HG03095 (cell line): ENCODE data around the gene MAP2K5.
"Not testable (repeated sequence)": the region's sequence is repeated elsewhere in the genome, so short reads cannot be mapped to it uniquely, and the experiment has no call there.

Experiments
- ATAC-seq: cut with Tn5 transposase; IDR thresholded peaks from one replicate; pipeline ENCODE4 v1.9.1; 2021; ENCODE audit warnings: moderate library complexity; ENCODE audit not compliant: unreplicated experiment

Gene MAP2K5

GRCh38 chr15:67592245-67592644, 49.7 kb downstream of the MAP2K5 start:
- ATAC-seq = no peak

GRCh38 chr15:67593562-67593961, 51.1 kb downstream of the MAP2K5 start:
- ATAC-seq = no peak

GRCh38 chr15:67594770-67595169, 52.3 kb downstream of the MAP2K5 start:
- no peak for ATAC-seq

DNA sequence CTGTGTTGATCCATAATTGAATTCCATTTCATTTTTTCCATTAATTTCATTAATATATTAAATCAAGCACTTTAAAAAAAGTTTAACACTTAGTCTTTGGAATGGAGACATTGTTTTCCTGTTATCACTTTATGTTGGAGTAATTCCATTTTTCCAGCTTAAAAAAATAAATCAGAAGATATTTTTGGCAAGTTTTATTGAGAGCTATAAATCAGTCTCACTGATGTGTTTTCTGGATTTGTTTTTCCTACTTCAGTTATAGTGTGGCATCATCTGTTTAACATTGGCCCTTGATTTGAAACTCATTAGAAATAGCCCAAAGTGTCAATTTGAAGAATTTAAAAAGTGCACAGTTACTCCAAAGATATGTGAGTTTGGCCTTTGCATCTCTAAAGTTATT, 53.1 kb downstream of the MAP2K5 start:
- no peak for ATAC-seq

GRCh38 chr15:67601073-67601472, 58.6 kb downstream of the MAP2K5 start:
- no peak for ATAC-seq

DNA sequence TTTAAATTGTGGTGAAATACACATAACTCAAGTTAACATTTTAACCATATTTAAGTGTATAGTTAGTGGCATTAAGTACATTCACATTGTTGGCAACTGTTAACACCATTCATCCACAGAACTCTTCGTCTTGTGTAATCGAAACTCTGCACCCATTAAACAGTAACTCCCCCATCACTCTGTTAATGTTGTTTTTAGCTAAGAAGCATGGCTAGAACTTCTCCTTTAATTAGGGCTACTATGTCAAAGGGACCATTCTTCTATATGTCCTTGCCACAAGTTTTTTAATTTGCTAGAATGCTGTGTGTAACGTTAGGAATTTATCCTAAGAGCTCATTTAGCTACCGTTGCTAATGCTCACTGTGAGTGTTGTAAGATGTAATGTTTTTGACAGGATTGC, 60.6 kb downstream of the MAP2K5 start:
- ATAC-seq = no peak

GRCh38 chr15:67605871-67606270, 63.4 kb downstream of the MAP2K5 start:
- ATAC-seq = no peak

- no peak for ATAC-seq
These were observed 64.2 kb downstream of the MAP2K5 start for GRCh38 chr15:67606742-67607141.

GRCh38 chr15:67607329-67607728, 64.8 kb downstream of the MAP2K5 start:
- ATAC-seq = no peak

GRCh38 chr15:67607959-67608637, 65.6 kb downstream of the MAP2K5 start:
- ATAC-seq = no peak

GRCh38 chr15:67608638-67608959, 66.1 kb downstream of the MAP2K5 start:
- no peak for ATAC-seq

DNA sequence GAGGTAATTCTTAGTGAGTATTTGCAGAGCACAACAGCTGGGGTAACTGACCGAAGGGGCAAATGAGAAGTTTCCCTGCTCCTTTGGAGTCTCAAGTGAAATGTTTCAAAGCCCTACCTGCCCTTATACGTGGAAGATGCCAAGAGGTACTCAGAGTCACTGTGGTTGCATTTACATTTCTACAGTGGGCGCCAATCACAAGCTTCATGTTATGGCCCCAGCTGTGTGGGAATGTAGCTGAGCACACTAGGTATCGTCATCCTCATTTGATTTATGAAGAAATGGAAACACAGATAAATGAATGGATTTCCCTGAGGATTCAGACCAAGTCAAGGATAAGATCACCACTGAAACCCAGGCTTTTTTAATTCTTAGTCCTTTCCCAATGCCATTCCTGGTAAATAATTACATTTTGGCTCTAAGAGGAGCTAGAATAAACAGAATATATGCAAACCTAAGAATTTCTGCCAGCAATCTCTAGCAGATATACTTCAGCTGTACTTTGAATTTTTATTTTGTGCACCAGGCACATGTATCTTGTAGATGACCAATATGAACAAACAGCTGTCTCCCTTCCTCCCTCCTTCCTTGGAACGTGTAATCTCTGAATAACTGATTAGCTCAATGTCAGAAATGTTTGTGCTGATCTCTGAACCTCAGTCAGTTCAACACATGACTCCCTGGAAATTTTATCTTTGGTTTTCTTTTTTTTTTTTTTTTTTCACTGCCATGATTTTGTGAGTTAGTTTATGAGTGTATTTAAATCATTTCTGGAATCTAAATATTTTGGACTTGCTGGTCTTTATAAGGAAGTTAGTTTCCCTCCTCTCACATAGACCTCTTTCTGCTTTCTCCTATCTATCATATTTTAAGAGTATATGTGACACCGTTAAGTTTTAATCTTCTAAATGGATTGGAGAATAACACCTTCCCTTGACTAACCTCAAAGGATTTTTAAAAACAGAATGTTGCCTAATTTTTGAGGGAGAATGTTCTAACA, 69.2 kb downstream of the MAP2K5 start:
- ATAC-seq = no peak

DNA sequence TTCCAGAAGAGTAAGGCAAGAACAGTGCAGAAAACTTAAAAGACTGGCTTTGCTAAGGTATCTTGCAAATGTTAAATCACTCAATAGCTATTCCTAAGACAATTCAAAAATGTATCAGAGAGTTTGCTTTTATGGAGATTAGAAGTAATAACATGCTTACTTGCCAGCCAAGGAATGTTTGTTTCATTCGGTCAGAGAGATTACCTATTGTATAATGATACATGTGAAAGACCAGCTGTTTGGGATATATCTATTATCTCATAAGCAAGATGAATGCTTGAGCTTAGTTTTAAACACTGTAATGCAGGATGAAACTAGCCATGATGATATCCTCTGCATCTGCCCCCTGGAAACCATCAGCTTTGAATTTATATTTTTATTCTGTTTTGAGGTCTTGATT, 70.7 kb downstream of the MAP2K5 start:
- no peak for ATAC-seq

- ATAC-seq = no peak
These were observed 71.2 kb downstream of the MAP2K5 start for GRCh38 chr15:67613708-67614107.

DNA sequence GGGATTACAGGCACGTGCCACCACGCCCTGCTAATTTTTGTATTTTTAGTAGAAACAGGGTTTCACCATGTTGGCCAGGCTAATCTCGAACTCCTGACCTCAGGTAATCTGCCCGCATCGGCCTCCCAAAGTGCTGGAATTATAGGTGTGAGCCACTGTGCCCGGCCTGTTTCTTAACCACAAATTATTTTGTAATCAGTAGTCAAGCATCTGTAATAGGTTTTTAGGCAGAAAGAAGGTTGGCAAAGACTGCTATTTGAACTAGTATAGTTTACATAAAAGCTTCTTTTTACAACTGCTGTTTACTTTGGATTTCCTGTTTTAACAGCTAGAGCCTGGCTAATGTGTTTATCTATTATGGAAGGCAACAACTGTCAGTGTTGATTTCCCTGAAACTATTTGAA, 72.6 kb downstream of the MAP2K5 start:
- not testable (repeated sequence) for ATAC-seq

GRCh38 chr15:67618297-67618696, 75.8 kb downstream of the MAP2K5 start:
- no peak for ATAC-seq

- no peak for ATAC-seq
These were observed 79.6 kb downstream of the MAP2K5 start for GRCh38 chr15:67622110-67622509.

DNA sequence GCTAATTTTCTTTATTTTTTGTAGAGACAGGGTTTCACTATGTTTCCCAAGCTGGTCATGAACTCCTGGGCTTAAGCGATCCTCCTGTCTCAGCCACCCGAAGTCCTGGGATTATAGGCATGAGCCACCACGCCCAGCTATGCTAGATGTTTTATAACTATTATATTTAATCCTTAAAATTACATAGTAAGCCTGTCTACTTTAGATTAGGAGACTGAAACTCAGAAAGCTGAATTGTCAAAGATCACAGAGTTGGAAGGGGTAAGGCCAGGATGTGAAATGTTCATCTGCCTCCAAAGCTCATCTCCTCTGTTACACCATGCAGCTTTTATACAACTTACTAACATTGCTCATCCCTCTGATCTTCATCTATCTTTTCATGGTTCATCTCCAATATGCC, 89.8 kb downstream of the MAP2K5 start:
- ATAC-seq = no peak

DNA sequence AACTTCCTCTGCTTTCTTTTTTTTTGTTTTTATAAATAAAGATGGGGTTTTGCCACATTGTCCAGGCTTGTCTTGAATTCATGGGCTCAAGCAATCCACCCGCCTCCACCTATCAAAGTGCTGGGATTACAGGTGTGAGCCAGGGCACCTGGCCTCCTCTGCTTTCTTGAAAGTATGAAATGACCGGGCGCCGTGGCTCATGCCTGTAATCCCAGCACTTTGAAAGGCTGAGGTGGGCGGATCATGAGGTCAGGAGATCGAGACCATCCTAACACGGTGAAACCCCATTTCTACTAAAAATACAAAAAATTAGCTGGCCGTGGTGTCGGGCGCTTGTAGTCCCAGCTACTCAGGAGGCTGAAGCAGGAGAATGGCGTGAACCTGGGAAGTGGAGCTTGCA, 93.4 kb downstream of the MAP2K5 start:
- ATAC-seq = not testable (repeated sequence)

DNA sequence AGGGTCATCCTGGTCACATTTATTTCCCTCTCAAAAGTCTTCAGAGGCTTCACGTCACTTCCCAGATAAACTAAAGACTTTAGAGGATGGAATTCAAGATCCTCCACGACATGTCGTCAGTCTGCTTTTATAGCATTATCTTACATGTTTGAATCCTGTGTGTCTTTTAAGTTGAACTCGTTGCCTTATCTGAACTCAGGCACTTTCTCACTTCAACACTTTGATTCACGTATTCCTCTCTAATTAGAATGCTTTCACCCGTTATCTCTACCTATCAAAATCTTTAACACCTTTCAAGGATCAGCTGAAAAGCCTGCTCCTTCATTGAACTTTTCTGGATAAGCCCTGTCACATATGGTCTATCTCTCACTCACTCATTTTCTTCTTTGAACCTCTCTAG, 97.1 kb downstream of the MAP2K5 start:
- ATAC-seq = no peak

DNA sequence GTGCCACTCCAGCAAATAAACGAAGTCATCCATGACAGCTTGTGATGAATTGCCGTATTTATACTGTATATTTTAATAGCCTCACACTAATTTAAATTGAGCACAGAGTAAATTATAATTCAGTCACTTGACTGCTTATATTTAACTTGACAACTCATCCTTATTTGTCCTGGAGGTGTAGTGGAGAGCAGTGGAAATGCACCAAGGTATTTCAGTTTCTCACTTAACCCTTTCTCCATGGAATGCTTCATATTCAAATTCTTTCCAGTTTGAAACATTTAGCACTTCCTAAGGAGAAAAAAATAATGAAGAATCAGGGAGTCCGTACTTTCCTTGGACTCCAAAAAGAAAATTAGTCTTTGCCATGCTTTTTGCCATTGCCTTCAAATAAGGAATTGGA, 99.0 kb downstream of the MAP2K5 start:
- no peak for ATAC-seq

- ATAC-seq = no peak
These were observed 104.3 kb downstream of the MAP2K5 start for GRCh38 chr15:67646847-67647246.
